Tibial nerve (tissue), 3 donors: Measurements from ENCODE around the gene SPZ1.

ENCODE experiments used
- POLR2A ChIP-seq, 2 donors: fragments of 450-650 bp; IDR thresholded peaks; one replicate each; pipeline ENCODE4 v1.6.1; 2017; ENCODE audit warnings: antibody characterized with exemption in 2 of 2, mild to moderate bottlenecking in 2 of 2, moderate library complexity in 2 of 2
- TF ChIP-seq, protein P1 (sequence below), 5 experiments: fragments of 200-600 bp in 3 of 5; fragments of 450-650 bp in 2 of 5; sonication (generic) in 3 of 5; IDR thresholded peaks; one replicate each; pipeline ENCODE4 v1.5.1; 2016 to 2019; ENCODE audit warnings: antibody characterized with exemption in 5 of 5, mild to moderate bottlenecking in 3 of 5, moderate library complexity in 2 of 5

DNA sequence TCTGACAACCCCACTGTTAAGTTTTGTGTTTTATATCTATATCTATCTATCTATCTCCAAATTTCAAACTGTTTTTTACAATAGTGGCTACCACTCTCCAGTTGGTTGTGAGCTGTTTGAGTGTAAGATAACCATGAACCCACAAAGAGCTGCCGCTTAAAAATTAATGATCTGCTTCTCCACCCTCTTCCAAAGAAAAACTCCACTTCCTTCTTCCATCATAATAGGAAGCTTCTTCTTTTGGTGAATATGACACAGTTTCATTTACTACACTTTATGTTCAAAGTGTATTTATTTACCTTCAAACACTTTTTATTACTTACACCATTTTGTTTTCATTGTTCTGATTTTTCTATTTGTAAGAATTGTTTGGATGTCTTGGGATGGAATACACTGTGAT, 37.9 kb downstream of the SPZ1 start:
- TF ChIP-seq, protein P1, sequence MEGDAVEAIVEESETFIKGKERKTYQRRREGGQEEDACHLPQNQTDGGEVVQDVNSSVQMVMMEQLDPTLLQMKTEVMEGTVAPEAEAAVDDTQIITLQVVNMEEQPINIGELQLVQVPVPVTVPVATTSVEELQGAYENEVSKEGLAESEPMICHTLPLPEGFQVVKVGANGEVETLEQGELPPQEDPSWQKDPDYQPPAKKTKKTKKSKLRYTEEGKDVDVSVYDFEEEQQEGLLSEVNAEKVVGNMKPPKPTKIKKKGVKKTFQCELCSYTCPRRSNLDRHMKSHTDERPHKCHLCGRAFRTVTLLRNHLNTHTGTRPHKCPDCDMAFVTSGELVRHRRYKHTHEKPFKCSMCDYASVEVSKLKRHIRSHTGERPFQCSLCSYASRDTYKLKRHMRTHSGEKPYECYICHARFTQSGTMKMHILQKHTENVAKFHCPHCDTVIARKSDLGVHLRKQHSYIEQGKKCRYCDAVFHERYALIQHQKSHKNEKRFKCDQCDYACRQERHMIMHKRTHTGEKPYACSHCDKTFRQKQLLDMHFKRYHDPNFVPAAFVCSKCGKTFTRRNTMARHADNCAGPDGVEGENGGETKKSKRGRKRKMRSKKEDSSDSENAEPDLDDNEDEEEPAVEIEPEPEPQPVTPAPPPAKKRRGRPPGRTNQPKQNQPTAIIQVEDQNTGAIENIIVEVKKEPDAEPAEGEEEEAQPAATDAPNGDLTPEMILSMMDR (IDR thresholded peaks at IDR 0.05) = no peak
- TF ChIP-seq POLR2A (IDR thresholded peaks at IDR 0.05) = no peak
